Cardiac atrium fibroblast (primary cell): ENCODE results near the gene CFAP73. TPM values are rescaled to one million over a fixed set of nuclear protein-coding genes. Genes with fewer than 3 reads are reported as not detected.

Experiments
- total RNA-seq: library from RNA; depleted of rRNA; stranded (reverse); fragments of >200 nt; gene quantifications from 2 replicates; pipeline ENCODE4 v1.2.3, GENCODE V29; 2015

CFAP73 gene
- not detected in 2 replicates for total RNA-seq

DNA sequence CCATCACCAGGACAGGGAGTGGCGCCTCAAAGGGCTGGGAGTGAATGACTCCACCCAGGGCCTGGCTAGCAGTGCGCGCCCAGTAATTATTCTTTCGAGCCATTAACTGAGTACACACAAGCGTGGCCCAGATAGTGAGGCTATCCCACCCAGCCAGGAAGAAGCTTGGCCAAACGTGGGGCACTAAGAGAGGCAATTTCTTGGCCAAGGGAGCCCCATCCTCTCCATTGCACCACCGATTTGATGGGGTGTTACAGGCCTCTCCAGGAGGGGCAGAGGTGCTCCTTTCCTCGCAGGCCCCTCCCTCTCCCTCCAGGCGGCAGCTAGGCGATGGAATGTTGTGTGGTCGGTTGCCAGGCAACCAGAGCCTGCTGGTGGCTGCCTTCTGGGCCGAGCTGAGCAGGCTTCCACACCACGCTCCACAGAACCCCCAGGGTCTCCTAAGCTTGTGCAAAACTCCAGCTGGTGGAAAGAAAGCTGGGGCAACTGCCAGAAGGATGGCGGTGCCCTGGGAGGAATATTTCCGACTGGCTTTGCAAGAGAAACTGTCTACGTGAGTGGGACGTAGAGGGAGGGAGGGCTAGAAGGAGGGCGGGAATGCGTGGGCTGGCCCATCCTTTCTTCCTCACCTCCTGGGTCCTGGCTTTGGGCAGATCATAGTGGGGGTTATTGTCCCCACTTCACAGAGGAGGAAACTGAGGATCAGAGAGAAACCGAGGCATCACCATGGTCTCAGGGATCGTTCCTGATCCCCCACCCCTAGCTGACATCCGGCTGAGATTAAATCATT lies at the start of gene CFAP73:
CFAP73 (plus strand) TSS at position 364 of the 790 bp plus-strand sequence; CDS start at position 498, 134 bp downstream.

DNA sequence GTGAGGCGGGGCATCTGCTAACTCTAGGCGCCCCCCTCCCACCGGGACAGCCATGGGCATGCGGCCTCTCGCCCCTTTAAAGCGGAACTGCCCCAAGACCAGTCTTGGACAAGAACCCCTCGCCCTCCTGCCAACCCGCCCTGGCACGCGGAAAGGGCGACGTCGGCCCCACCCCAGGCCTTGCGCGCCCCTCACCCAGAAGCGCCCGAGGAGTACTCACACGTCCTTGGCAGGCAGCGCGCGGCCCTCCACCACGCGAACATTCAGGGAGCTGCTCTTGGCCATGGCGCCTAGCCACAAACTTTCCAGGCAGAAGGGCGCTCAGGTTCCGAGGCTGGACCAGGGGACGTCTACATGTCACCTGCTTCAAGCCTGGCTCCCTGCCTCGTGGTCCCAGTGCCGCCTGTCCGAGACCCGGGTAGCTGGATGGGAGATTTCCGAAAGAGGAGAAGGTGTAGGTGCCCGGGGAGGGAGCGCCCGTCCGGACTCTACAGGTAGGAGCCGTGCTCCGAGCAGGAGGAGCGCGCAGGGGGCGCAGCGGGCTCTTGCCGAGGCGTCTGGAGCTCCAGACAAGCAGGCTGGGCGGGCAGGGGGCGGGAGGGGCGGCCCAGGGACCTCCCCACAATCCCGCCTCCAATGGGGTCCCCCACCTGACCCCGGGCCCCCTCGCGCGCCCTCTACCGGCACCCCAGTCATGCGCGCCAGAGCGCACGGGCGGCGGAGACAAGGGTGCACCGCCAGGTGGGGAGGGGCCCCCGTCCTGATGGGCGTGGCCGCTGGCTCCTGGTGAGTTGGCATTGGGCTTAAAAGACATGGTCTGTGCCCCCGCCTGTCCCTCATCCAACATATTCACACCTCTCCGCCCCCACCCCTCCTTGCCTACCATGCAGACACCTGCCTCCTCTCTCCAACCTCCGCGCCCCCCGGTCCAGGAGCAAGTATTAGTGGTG lies 14.1 kb upstream of the CFAP73 start, which contains the start of gene RASAL1:
RASAL1 (minus strand) TSS at position 584 of the 950 bp plus-strand sequence; CDS start at position 285, 299 bp downstream.

DNA sequence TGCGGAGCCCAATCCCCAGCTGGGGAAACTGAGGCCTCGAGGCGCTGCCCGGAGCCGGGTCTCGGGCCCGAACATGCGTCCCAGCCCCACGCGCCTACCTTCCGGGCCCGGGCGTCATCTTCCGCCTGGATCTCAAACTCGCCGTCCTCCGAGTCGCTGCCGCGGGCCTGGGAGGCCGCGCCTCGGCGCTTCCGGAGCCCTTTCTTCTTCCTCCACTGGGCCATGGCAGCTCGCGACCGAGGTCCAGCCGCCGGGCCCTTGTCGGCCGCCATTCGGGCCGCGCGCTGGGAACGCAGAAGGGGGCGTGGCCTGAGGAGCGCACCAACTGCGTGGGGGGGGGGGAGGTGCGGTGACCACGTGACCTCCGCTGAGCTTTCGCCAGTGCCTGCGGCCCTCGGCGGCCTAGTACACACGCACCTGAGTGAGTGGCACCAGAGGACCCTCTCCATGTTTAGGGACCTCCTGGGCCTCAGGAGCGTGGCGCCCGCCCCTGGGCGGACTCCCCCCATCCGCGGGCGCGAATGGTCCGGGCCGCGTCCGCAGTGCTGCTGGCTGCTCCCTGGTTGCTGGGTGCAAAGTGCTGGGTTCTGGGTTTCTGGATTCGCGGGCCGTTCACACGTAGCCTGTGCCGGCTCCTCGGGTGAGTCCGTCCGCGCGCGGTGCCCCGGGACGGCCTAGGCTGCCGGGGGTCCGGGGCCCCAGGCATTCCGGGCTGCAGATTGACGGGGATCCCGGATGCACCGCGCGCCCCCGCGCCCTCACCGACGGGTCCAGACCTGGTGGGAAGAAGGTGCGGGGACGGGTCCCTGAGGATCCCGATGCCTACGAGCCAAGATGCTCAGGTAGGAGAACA lies 35.9 kb downstream of the CFAP73 start, which contains the start of the genes DDX54 and RITA1:
DDX54 (minus strand) TSS at position 299 of the 853 bp plus-strand sequence; CDS start at position 272, 27 bp downstream.
RITA1 (plus strand) TSS at position 542 of the 853 bp plus-strand sequence. CDS start 1,026 bp downstream, outside the sequence.

Other genes with a start within 250 kb of the CFAP73 start
- gene OAS1, start 242.8 kb upstream of the CFAP73 start, total RNA-seq, result 1.1 and 3.6 TPM in 2 replicates
- gene OAS3, start 211.2 kb upstream of the CFAP73 start, total RNA-seq, result 4.2 and 5.0 TPM in 2 replicates
- gene OAS2, start 171.2 kb upstream of the CFAP73 start, total RNA-seq, result 4.0 and 6.3 TPM in 2 replicates
- under 0.01 TPM in 1 of 2 replicates, not detected in the other for gene DTX1, start 93.0 kb upstream of the CFAP73 start, total RNA-seq
- not detected in 2 replicates for gene RASAL1, start 14.0 kb upstream of the CFAP73 start, total RNA-seq
- gene DDX54, start 35.8 kb downstream of the CFAP73 start, total RNA-seq, result 27.4 and 40.3 TPM in 2 replicates
- gene RITA1, start 36.0 kb downstream of the CFAP73 start, total RNA-seq, result 11.7 and 19.8 TPM in 2 replicates
- 24.6 and 26.1 TPM in 2 replicates for gene TPCN1, start 71.7 kb downstream of the CFAP73 start, total RNA-seq
- 9.4 and 9.7 TPM in 2 replicates for gene SLC8B1, start 185.4 kb downstream of the CFAP73 start, total RNA-seq
- gene PLBD2, start 208.9 kb downstream of the CFAP73 start, total RNA-seq, result 70.9 and 85.2 TPM in 2 replicates